Erythroblast (primary cell): Measurements from ENCODE around the gene GALNT18.

Experiments used
- GATA1 ChIP-seq: IDR thresholded peaks from 2 replicates; pipeline ENCODE4 v1.6.1; 2011; ENCODE audit warnings: low read depth, mild to moderate bottlenecking, control low read depth, low read length, moderate library complexity
- POLR2A ChIP-seq: IDR thresholded peaks from 2 replicates; pipeline ENCODE4 v1.6.1; 2011; ENCODE audit warnings: mild to moderate bottlenecking, low read length

- no peak for TF ChIP-seq POLR2A
- TF ChIP-seq GATA1 = no peak
Observed at GRCh38 chr11:11427542-11427941, 194.3 kb downstream of the GALNT18 start.
